Measurements from ENCODE around the gene CKAP5. TPM values are rescaled to one million over a fixed set of nuclear protein-coding genes. Genes with fewer than 3 reads are reported as not detected.

CKAP5 gene
- total and polyA plus RNA-seq, 2 experiments from 2014 or later = 67.9 to 120 TPM

DNA sequence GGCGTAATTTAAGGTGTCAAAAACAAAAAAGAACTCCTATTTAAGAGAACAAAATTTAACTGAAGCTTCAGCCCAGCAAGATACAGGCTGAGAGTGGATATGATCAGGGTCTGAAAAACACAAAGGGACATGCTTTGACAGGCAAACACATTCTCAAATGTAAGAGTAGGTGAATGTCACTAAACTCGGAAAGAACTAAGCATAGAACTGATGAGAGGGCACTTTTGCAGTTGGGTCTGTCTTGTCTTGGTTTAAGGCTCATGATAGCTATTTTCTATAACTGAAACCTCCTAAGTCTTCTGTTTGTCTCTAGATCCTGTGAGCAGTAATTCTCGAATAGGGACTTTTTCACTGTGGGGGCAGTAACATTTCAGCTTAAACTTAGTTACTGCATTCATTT is 100.1 kb downstream of the CKAP5 start (continued):
- TF ChIP-seq, protein P1, sequence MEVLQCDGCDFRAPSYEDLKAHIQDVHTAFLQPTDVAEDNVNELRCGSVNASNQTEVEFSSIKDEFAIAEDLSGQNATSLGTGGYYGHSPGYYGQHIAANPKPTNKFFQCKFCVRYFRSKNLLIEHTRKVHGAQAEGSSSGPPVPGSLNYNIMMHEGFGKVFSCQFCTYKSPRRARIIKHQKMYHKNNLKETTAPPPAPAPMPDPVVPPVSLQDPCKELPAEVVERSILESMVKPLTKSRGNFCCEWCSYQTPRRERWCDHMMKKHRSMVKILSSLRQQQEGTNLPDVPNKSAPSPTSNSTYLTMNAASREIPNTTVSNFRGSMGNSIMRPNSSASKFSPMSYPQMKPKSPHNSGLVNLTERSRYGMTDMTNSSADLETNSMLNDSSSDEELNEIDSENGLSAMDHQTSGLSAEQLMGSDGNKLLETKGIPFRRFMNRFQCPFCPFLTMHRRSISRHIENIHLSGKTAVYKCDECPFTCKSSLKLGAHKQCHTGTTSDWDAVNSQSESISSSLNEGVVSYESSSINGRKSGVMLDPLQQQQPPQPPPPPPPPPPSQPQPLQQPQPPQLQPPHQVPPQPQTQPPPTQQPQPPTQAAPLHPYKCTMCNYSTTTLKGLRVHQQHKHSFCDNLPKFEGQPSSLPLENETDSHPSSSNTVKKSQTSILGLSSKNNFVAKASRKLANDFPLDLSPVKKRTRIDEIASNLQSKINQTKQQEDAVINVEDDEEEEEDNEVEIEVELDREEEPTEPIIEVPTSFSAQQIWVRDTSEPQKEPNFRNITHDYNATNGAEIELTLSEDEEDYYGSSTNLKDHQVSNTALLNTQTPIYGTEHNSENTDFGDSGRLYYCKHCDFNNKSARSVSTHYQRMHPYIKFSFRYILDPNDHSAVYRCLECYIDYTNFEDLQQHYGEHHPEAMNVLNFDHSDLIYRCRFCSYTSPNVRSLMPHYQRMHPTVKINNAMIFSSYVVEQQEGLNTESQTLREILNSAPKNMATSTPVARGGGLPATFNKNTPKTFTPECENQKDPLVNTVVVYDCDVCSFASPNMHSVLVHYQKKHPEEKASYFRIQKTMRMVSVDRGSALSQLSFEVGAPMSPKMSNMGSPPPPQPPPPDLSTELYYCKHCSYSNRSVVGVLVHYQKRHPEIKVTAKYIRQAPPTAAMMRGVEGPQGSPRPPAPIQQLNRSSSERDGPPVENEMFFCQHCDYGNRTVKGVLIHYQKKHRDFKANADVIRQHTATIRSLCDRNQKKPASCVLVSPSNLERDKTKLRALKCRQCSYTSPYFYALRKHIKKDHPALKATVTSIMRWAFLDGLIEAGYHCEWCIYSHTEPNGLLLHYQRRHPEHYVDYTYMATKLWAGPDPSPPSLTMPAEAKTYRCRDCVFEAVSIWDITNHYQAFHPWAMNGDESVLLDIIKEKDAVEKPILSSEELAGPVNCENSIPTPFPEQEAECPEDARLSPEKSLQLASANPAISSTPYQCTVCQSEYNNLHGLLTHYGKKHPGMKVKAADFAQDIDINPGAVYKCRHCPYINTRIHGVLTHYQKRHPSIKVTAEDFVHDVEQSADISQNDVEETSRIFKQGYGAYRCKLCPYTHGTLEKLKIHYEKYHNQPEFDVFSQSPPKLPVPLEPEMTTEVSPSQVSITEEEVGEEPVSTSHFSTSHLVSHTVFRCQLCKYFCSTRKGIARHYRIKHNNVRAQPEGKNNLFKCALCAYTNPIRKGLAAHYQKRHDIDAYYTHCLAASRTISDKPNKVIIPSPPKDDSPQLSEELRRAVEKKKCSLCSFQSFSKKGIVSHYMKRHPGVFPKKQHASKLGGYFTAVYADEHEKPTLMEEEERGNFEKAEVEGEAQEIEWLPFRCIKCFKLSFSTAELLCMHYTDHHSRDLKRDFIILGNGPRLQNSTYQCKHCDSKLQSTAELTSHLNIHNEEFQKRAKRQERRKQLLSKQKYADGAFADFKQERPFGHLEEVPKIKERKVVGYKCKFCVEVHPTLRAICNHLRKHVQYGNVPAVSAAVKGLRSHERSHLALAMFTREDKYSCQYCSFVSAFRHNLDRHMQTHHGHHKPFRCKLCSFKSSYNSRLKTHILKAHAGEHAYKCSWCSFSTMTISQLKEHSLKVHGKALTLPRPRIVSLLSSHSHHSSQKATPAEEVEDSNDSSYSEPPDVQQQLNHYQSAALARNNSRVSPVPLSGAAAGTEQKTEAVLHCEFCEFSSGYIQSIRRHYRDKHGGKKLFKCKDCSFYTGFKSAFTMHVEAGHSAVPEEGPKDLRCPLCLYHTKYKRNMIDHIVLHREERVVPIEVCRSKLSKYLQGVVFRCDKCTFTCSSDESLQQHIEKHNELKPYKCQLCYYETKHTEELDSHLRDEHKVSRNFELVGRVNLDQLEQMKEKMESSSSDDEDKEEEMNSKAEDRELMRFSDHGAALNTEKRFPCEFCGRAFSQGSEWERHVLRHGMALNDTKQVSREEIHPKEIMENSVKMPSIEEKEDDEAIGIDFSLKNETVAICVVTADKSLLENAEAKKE (CRISPR knock-in tag; IDR thresholded peaks at IDR 0.05) = no peak
- TF ChIP-seq, protein P2, sequence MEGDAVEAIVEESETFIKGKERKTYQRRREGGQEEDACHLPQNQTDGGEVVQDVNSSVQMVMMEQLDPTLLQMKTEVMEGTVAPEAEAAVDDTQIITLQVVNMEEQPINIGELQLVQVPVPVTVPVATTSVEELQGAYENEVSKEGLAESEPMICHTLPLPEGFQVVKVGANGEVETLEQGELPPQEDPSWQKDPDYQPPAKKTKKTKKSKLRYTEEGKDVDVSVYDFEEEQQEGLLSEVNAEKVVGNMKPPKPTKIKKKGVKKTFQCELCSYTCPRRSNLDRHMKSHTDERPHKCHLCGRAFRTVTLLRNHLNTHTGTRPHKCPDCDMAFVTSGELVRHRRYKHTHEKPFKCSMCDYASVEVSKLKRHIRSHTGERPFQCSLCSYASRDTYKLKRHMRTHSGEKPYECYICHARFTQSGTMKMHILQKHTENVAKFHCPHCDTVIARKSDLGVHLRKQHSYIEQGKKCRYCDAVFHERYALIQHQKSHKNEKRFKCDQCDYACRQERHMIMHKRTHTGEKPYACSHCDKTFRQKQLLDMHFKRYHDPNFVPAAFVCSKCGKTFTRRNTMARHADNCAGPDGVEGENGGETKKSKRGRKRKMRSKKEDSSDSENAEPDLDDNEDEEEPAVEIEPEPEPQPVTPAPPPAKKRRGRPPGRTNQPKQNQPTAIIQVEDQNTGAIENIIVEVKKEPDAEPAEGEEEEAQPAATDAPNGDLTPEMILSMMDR (conservative IDR thresholded peaks at IDR 0.05; ENCODE audit: low read depth in 2 of 2) = no peak
- no peak for TF ChIP-seq ZNF331 (CRISPR knock-in tag; IDR thresholded peaks at IDR 0.05; ENCODE audit: low read depth)

DNA sequence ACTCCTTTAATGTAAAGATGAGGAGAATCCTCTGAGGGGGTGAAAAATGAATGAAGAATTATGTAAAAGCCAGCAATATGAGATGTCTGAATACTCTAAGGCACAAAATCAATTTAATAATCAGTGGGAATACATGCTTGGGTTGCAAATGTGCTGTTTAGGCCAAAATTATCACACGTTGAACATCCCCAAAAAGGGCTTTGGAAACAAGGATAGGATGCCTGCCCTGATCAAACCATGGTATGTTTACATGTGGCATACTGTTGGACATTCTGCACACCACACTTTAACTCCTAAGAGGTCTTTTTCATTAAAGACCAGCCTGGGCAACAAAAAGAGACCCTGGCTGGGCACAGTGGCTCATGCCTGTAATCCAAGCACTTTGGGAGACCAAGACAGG is 100.8 kb downstream of the CKAP5 start:
- no peak overlapping the region for H3K4me2 ChIP-seq
- no peaks in the 10 kb centered on the region for H3K27me3 Mint-ChIP-seq (ENCODE audit: insufficient read depth, low read depth, poor library complexity)
- H3K27ac ChIP-seq (ENCODE audit: low read depth) = no peak overlapping the region
- TF ChIP-seq, protein P2 (conservative IDR thresholded peaks at IDR 0.05; ENCODE audit: low read depth in 2 of 2) = no peak
- TF ChIP-seq POLR2AphosphoS5 (IDR thresholded peaks at IDR 0.05; ENCODE audit: low read depth) (no peak), EZH2phosphoT487 (IDR thresholded peaks at IDR 0.05; ENCODE audit: unreplicated experiment) (no peak), STAT1 (IDR thresholded peaks at IDR 0.05; ENCODE audit: unreplicated experiment) (no peak), NANOG (IDR thresholded peaks at IDR 0.05; ENCODE audit: borderline replicate concordance) (no peak), JUNB (IDR thresholded peaks at IDR 0.05; ENCODE audit: unreplicated experiment) (no peak)
- TF ChIP-seq, protein P3, sequence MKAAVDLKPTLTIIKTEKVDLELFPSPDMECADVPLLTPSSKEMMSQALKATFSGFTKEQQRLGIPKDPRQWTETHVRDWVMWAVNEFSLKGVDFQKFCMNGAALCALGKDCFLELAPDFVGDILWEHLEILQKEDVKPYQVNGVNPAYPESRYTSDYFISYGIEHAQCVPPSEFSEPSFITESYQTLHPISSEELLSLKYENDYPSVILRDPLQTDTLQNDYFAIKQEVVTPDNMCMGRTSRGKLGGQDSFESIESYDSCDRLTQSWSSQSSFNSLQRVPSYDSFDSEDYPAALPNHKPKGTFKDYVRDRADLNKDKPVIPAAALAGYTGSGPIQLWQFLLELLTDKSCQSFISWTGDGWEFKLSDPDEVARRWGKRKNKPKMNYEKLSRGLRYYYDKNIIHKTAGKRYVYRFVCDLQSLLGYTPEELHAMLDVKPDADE (IDR thresholded peaks at IDR 0.05) = no peak

More for the DNA sequence above, 100.8 kb downstream of the CKAP5 start:
- Histone ChIP-seq H2AFZ (no peak overlapping the region), H3K9me2 (ENCODE audit: insufficient read depth) (no peaks in the 10 kb centered on the region), H3K4me3 (no peak overlapping the region), H4K20me1 (replicated peaks; ENCODE audit: insufficient read depth) (peaks cover 3% of the 10 kb centered on the region; the same call in 1 of the 2 replicates), H3F3A (replicated peaks; ENCODE audit: low read depth) (peaks cover 5% of the 10 kb centered on the region; the same call in 1 of the 2 replicates), H3K27me3 (ENCODE audit: insufficient read depth) (no peaks in the 10 kb centered on the region), H3K79me2 (replicated peaks; ENCODE audit: insufficient read depth) (no peaks in the 10 kb centered on the region), H3K4me1 (ENCODE audit: insufficient read depth) (no peaks in the 10 kb centered on the region), H3K36me3 (ENCODE audit: insufficient read depth) (peaks cover 66% of the 10 kb centered on the region)
- ATAC-seq (no peak), DNase-seq (ENCODE audit: low spot score) (no peak)
- no peak overlapping the region for H3K27ac Mint-ChIP-seq
- peaks cover 82% of the 10 kb centered on the region for H3K36me3 Mint-ChIP-seq (ENCODE audit: low read depth)
- H3K9me3 Mint-ChIP-seq = no peaks in the 10 kb centered on the region
- H3K4me3 Mint-ChIP-seq = no peak overlapping the region
- no peaks in the 10 kb centered on the region for H3K4me1 Mint-ChIP-seq

All from GM23338 (cell line).